Activated CD4-positive, alpha-beta T cell treated with anti-CD3 and anti-CD28 coated beads, Interleukin-2, amount 50 U/mL, for 16 hours (primary cell): ENCODE data around the gene PTPN14.
"Not testable (repeated sequence)": the region's sequence is repeated elsewhere in the genome, so short reads cannot be mapped to it uniquely, and the experiment has no call there.

Experiments
- DNase-seq: peaks from one replicate; pipeline ENCODE4 v3.0.0-alpha.2; 2020

PTPN14 gene

DNA sequence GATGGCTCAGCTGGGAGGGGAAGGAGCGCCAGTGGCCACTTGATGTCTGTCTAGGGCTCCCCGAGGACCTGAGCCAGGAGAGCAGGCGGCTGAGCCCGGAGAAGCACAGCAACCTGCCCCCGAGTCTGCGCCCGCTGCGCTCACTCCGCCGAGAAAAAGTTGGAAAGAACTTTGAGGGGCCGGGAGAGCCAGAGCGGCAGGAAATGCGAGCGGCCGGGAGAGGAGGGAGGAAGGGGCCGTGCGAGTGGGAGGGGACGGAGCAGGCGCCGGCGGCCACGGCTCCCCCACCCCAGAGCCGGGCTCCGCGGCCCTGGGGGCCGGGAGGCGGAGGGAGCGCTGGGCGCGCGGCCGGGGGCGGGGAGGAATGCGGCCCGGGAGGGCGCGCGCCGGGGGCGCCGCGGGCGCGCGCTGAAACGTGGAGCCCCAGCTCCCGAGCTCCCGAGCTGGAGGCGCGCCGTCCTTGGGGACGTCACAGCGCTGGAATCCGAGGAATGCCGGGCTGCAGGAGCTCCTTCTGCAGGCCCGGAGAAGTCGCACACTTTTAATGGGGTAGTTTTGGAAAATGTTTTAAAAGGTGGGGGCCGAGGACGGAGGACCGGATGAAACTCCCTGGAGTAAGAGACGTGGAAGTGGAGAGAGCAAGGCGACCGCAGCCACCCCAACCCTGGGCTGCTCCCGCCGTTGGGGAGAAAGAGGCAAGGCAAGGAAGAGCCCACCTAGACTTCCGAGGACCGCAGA, at the start of gene PTPN14:
Gene PTPN14 (minus strand): TSS at position 167 of the 738 bp plus-strand sequence. CDS start 86,799 bp downstream, outside the sequence.
- DNase-seq = peak; percentile 5

DNA sequence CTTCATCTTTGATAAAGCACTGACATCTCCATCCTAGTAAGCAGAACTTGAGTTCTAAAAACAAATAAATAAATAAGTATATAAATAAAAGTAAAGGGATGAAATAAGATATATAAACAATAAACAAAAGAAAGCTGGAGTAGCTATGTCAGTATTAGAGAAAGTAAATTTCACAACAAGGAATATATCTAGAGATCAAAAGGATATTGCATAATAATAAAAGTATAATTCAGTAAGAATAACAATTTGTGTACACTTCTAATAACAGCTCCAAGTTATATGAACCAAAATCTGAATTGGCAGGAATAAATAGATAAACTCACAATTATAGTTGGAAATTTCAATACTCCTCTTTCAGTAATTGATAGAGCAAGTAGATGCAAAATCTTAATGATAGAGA, 41.8 kb upstream of the PTPN14 start:
- DNase-seq = no peak

DNA sequence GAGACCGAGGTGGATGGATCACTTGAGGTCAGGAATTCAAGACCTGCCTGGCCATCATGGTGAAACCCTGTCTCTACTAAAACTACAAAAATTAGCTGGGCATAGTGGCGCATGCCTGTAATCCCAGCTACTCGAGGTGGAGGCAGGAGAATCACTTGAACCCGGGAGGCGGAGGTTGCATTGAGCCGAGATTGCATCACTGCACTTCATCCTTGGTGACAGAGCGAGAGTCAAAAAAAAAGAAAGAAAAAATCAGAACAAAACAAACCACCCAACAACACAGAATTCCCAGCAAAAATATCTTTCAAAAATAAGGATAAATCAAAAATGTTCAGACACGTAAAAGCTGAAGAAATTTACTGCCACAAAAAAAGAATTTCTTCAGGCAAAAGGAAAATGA, 40.5 kb upstream of the PTPN14 start:
- not testable (repeated sequence) for DNase-seq

DNA sequence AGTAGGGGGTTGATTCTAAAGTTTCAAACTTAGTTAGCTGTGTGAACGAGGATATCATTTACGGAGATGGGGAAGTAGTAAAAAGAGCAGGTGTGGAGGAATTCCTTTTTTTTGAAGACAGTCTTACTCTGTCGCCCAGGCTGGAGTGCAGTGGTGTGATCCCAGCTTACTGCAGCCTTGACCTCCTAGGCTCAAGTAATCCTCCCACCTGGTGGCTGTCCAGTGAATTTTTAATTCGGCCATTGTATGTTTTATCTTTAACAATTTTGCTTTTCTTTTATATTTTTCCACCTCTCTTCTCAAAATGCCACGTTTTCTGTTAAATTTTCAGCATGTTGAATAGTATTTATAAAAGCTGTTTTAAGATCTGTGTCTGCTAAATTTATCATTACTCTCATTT, 39.3 kb upstream of the PTPN14 start:
- no peak for DNase-seq

DNA sequence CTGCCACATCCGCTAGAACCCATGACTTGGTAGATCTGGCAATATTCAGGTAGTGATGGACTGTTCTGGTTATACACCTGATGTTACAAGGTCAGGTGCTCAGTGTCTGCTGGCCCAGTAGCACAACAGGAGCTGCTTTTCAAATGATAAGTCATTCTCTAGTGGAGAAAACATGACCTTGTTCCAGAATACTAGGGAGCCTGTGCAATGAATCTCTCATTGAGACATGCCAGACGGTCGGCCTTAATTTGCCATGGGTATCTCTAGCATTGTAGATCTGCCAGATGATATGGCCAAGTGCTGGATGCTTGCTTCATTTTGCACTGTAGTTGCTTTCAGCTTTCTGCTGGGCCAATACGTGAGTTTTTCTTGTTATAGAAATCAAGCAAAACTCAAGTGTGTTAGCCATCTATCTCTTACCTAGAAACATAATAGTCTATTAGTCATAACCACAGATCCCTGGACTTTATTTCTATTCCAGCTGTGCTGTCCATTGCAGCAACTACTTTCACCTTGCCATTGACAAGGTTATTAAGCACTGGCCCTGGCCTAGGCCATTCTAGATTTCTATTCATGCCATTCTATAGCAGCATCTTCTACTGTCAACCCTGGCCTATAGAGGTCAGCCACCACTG, 37.7 kb upstream of the PTPN14 start:
- no peak for DNase-seq

DNA sequence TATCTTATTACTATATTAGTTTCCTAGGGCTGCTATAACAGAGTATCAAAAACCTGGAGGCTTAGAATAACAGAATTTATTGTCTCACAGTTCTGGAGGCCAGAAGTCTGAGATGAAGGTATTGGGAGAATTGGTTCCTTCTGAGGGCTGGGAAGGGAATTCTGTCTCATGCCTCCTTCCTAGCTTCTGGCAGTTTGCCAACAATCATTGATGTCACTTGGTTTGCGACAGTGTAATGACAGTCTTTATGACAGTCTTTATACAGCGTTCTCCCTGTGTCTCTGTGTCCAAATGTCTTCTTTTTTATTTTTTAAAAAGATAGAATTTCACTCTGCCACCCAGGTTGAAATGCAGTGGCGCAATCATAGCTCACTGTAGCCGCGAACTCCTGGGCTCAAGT, 35.8 kb upstream of the PTPN14 start:
- DNase-seq = no peak

DNA sequence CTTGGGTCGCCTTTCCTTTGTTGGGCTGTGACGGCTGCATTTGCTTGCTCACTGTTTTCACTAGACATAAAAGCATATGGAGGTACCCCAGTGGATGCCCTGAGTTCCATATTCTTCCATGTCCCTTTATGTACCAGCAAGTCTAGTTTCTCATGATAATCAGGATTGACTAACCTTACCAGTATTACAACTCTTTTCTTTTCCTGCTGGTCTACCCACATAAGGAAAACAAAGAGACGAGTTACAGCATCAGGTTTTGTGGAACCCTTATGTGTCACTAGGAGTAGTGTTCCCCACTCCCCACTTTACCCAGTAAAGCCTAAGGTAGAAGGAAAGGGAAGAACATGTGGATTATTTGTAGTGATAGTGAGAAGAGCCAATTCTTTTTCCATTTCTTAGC, 35.2 kb upstream of the PTPN14 start:
- DNase-seq = no peak

DNA sequence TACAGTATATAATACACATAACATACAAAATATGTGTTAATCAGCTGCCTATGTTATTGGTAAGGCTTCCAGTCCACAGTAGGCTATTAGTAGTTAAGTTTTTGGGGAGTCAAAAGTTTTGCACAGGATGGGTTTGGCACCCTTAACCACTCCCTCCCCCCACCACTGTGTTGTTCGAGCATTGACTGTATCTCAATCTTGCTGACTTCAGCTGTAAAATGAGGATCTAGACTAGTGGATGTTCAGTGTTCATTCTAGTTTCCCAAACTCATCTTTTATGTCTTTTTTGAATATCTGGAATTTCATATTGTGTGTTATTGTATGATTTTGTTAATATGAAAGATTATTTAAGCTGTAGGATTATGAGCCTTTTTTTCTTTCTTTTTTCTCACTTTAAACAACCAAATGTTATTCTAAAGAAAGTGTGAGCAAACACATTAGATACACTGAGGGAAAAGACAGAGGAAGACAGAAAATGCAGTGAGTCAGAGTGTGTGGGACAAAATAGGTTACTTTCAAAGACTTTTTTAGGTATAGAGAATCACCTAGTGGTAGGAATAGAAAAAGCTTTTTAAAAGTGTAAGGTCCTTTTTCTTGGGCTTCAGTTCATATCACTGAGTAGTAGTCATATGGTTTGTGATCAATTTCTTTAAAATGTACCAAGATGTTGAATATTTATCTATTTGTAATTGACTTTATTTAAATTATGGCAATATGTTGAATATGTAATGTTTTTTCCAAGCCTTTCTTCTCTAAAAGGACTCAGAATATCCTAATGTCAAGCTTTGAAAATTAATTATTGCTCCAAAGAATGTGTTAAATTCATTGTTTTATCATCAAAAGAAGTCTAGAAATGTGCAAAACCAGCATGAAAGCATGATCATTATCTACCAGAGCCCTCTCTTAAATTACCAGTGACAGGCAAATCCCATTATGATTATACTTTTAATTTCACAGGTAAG, 33.7 kb upstream of the PTPN14 start:
- DNase-seq = peak; percentile 34

DNA sequence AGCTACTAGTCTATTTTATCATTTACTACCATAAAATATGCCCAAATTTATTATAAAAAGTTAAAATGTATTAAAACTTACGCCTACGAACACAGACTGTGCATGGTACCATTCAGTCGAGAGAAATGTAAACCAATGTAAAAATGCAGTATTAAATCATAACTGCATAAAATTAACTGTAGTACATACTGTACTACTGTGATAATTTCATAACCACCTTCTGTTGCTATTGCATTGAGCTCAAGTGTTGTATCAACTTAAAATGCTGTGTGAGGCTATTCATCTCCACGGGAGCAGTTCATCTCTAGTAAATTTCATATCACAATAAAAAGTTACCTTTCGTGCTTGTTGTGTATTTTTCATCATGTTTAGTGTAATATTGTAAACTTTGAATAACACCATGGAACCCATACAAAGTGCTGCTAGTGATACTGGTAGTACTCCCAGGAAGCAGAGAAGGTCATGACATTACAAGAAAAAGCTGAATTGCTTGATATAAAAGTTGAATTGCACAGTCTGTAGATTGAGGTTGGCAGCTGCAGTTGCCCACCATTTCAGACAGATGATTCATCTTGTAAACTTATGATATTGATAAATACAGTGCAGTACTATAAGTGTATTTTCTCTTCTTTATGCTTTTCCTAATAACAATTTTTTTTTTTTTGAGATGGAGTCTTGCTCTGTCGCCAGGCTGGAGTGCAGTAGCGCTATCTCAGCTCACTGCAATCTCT, 32.6 kb upstream of the PTPN14 start:
- no peak for DNase-seq

DNA sequence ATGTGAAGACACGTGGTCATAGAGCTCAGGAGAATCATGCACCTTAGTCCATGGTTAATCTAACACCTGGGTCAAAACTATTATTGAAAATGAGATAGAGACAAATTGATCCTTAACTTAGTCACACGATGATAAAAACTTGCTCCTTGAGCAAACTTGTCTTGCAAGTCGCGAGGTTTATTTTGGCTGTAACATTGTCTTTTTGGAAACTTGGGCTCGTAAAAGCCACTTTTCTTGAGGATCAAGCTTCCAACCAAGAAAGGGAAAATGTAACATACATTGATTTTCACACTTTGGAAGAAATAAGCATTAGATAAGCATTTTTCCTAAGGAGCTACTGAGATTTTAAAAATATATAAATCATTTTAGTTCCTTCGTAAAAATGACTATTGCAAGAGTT, 31.7 kb upstream of the PTPN14 start:
- DNase-seq = no peak

DNA sequence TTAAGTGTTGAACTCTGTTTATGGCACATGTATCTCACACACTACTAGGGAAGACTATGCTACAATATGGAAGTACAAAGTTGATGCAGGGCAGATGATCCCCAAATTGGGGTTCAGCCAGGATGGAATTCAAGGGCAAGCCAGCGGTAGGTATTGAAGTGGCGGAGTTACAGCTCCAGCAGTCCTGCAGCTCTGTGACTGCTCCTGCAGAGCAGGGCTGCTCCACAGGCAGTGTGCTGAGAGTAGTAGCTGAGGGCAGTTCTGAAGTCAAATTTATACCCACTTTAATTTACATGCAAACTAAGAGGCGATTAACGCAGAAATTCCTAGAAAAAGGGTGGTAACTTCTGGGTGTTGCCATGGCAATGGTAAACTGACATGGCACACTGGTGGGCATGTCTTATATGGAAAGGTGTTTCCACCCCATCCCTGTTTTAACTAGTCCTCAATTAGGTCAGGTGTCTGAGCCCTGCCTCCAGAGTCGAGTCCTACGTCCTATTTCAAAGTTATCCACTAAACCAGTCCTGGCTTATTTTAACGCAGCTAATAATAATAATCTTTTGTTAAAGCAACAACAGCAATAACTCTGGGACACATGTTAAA, 31.0 kb upstream of the PTPN14 start:
- no peak for DNase-seq

DNA sequence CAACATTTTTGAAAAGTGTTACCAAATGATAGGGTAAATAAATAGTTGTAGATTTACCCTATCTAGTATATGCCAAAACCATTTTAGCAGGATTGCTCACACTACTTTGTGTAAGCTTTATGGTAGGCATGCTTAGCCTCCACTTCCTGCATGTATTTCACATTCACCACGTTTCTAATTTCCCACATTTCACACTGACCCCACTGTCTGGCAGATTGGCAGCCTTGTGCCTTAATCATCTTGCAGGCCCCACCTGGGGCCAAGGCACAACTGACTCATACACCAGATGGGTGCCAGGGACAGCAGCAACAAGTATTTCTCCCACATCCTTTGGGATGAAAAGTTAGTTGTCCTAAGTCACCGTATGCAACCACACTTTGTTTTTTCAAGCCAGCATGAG, 30.4 kb upstream of the PTPN14 start:
- DNase-seq = no peak

DNA sequence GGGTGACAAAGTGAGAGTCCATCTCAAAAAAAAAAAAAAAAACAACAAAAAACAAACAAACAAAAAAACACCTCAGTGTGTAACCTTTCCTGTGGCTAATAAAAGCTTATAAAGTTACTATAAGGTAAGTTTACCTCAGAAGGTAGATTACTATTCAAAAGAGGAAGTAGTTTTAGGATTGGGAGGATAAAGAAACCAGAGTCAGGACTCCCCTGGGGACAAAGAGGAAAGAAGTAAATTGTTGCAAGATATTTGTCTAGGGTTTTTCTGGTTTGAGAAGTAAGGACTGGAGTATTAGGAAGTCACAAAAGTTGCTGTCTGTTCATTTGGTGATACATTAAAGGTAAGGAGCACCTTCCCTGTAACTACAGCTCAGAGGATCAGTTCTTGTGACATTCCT, 27.8 kb upstream of the PTPN14 start:
- no peak for DNase-seq

DNA sequence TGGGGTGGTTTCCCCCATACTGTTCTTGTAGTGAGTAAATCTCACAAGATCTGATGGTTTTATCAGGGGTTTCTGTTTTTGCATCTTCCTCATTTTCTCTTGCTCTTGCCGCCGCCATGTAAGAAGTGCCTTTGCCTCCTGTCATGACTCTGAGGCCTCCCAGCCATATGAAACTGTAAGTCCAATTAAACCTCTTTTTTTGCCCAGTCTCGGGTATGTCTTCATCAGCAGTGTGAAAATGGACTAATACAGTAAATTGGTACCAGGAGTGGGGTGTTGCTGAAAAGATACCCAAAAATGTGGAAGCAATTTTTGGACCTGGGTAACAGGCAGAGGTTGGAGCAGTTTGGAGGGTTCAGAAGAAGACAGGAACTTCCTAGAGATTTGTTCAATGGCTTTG, 24.7 kb upstream of the PTPN14 start:
- not testable (repeated sequence) for DNase-seq

DNA sequence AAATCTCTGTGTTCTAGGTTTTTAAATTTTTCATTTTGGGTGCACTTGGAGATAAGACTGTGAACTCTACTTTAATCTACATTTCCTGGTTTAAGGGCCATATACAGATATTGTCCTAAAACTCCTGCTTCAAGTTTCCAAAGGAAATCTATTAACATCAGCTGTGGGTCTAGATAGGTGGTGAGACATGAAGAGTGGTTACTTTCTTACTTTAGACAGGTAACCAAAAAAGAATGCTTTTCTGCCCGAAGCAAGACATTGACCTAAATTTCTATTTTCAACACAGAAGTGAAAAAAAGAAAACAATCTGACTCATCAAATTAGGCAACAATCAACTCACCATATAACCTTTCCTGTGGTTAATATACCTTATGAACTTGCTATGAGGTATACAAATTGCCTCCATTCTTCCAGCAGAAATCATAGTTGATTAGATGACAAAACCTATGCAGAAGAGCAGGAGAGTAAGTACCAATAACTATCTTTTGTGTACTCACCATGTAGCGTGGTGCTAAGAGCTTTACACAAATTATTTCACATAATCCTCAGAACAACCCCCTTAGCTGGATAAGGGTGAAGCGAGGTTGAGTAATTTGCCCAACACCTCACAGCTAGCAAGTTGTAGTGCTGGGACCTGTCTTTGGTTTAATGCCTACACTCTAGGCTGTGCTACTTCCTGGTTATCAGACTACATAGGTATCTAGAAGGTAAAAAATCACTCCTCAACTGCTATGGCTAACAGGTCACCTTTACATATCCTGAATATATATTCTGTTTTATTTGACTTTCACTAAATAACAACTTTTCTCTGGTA, 23.4 kb upstream of the PTPN14 start:
- DNase-seq = no peak

DNA sequence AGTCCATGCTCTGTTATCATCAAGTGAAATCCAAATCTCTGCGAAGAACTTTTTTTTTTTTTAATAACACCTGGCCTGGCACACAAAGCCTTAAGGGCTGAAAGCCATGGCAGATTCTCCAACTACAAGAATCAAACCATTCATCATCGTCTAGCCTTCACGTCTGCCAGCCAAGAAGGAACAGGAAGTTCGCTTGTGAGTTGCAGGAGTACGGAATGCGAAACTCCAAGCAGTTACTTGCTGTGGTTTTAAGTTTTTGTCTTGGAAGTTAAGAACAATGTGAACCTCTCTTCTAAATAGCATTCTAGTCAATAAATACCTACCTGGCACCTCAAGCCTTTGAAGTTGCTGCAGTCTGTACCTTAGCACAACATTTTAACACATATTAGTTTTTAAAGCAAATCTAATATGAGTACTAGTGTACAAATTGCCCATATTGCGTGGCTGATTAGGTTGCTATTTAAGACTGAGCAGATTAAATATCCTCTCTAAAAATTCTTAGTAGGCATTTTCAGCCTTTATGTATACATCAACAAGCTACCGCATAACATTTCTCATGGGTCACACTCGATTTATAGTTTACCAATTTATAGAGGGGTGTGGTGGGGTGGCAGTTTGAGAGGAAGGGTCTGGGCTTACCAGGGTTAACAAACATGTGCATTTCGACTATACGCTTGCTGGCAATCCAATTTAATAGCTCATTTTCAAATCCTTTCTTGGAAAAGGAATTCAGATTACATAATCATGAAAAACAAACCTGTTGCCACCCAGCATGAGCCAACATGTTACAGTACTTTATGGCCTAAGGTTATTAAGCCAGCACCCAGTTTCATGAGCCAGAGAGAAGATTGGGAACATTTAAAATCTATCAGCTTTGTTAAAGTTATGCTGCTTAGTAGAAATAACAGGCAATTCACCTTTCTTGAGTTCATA, 22.2 kb upstream of the PTPN14 start:
- DNase-seq = no peak

DNA sequence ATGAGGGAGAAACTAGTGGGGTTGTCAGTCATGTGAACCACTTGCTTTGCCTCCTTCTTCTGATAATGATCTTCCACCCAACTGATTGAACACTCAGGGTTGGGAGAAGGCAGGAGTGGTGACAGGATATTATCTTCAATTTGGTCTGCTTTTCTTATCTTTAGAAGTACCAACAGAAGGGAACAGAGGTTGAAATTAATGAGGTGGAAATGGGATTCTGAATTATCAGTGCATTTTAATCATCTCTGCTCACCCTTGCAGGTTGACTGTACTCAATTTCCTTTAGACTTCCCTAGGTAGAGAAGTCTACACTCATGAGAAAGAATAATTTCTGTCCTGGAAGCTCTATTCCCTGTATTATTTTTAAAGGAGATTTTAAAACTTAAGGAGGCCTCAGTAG, 19.9 kb upstream of the PTPN14 start:
- no peak for DNase-seq

DNA sequence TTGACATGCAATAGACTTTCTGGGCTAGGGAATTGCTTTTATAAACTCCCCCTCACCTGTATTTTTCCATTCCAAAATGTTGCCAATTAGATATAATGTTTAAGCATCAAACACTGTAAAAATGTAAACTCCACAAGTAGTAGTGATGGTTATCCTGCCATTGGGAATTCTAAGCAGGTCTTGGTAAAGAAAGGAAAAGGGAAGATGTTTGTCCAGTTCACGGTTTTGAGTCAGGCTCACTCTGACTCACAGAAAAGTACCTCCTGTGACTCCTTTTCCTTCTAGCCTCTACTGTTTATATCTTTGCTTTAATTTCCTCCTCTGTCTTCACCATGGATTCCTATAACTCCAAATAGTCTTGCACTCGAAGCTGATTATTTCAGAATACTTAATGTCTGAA, 19.0 kb upstream of the PTPN14 start:
- DNase-seq = no peak

DNA sequence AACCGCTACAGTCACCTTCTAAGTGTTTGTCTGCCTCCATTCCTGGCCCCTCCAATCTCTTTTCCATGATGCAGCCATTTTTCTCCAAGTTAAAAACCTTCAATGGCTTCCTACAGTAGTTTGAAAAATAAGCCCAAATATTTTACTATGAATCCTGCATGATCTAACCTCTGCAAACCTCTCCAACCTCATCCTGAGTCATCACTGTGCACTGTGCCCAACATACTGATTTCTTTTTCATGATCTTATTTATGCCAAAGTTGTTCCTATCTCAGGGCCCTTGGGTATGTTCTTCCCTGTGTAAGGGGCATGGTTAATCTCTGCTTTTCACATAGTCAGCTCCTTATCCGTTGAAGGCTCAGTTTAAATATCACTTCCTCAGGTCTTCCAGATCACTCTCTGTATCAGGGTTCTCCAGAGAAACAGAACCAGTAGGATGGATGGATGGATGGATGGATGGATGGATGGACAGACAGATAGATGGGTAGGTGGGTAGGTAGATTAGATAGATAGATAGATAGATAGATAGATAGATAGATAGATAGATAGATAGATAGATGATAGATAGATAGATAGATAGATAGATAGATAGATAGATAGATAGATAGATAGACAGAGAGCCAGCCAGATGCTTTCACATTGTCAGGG, 18.1 kb upstream of the PTPN14 start:
- no peak for DNase-seq

DNA sequence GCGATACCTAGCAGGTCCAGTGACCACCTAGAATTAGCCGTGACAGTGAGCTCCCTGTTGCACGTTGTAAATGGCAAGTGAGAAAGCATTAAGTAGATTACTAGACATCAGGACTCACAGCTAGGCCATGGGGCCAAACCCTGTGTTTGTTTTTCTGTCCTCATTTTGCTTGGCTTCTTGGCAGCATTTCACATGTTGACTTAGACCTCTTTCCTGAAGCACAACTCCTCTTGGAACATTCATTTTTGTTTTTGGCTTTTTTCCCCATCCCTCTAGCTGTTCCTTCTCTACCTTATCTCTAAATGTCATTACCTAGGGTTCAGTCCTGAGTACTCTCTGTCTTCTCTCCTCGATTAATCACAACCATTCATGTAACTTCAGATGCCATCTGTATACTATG, 16.9 kb upstream of the PTPN14 start:
- DNase-seq = no peak
